MM.1S (cell line): ENCODE results near the gene PIWIL1.

Experiments used
- EZH2 ChIP-seq: fragments of 300-600 bp; sonication (generic); optimal IDR thresholded peaks from 2 replicates; pipeline ENCODE3; 2017; ENCODE audit warnings: low read depth, mild to moderate bottlenecking, antibody characterized with exemption, low read length, mixed read lengths
- EZH2phosphoT487 ChIP-seq: fragments of 300-600 bp; sonication (generic); IDR thresholded peaks from 2 replicates; pipeline ENCODE4 v1.6.1; 2018; ENCODE audit warnings: antibody characterized with exemption, low read length
- TF ChIP-seq, protein P1 (sequence below): fragments of 300-600 bp; sonication (generic); IDR thresholded peaks from 2 replicates; pipeline ENCODE4 v1.5.1; 2016; ENCODE audit warnings: antibody characterized with exemption, low read length, mixed read lengths

DNA sequence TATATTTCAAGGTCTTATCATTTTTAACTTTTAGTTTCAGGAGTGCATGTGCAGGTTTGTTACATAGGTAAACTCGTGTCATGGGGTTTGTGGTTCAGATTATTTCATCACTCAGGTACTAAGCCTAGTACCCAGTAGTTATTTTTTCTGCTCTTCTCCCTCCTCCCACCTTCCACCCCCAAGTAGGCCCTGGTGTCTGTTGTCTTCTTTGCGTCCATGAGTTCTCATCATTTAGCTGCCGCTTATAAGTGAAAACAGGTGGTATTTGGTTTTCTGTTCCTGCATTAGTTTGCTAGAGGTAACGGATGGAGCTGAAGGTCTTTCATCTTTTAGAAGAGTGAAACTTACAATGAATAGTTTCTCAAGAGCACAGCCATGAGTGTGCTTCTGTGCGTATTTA is 24.4 kb downstream of the PIWIL1 start:
- TF ChIP-seq, protein P1, sequence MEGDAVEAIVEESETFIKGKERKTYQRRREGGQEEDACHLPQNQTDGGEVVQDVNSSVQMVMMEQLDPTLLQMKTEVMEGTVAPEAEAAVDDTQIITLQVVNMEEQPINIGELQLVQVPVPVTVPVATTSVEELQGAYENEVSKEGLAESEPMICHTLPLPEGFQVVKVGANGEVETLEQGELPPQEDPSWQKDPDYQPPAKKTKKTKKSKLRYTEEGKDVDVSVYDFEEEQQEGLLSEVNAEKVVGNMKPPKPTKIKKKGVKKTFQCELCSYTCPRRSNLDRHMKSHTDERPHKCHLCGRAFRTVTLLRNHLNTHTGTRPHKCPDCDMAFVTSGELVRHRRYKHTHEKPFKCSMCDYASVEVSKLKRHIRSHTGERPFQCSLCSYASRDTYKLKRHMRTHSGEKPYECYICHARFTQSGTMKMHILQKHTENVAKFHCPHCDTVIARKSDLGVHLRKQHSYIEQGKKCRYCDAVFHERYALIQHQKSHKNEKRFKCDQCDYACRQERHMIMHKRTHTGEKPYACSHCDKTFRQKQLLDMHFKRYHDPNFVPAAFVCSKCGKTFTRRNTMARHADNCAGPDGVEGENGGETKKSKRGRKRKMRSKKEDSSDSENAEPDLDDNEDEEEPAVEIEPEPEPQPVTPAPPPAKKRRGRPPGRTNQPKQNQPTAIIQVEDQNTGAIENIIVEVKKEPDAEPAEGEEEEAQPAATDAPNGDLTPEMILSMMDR: no peak
- TF ChIP-seq EZH2phosphoT487: no peak
- TF ChIP-seq EZH2: no peak
